IPS-18a (cell line): Measurements from ENCODE around the gene GIPC2.

Source experiments
- H3K27ac ChIP-seq: one replicate; pipeline ENCODE4 v1.5.1; 2013; ENCODE audit warnings: low read length
- H3K27me3 ChIP-seq: one replicate; pipeline ENCODE4 v1.6.1; 2013; ENCODE audit warnings: mild to moderate bottlenecking, low read length; ENCODE audit not compliant: control insufficient read depth, insufficient read depth
- H3K36me3 ChIP-seq: one replicate; pipeline ENCODE4 v1.6.1; 2013; ENCODE audit warnings: low read depth, low read length; ENCODE audit not compliant: control insufficient read depth
- H3K4me1 ChIP-seq: one replicate; pipeline ENCODE4 v1.6.1; 2013; ENCODE audit warnings: low read depth, low read length; ENCODE audit not compliant: control insufficient read depth
- H3K4me3 ChIP-seq: one replicate; pipeline ENCODE4 v1.5.1; 2013; ENCODE audit warnings: low read length
- H3K9ac ChIP-seq: one replicate; pipeline ENCODE4 v1.6.1; 2013; ENCODE audit warnings: mild to moderate bottlenecking, low read length, moderate library complexity
- H3K9me3 ChIP-seq: one replicate; pipeline ENCODE4 v1.6.1; 2013; ENCODE audit warnings: low read depth, low read length; ENCODE audit not compliant: control insufficient read depth

Gene GIPC2

GRCh38 chr1:78155121-78155520 is 109.4 kb downstream of the GIPC2 start:
- Histone ChIP-seq H3K4me1 (peaks cover 11% of the 10 kb centered on the region), H3K9me3 (no peaks in the 10 kb centered on the region), H3K4me3 (no peak overlapping the region), H3K36me3 (no peaks in the 10 kb centered on the region), H3K27ac (no peak overlapping the region), H3K27me3 (no peaks in the 10 kb centered on the region), H3K9ac (no peak overlapping the region)

GRCh38 chr1:78156805-78157521 is 111.2 kb downstream of the GIPC2 start:
- Histone ChIP-seq H3K4me3 (no peak overlapping the region), H3K9ac (no peak overlapping the region), H3K27ac (no peak overlapping the region), H3K9me3 (no peaks in the 10 kb centered on the region), H3K4me1 (peaks cover 11% of the 10 kb centered on the region), H3K36me3 (no peaks in the 10 kb centered on the region), H3K27me3 (no peaks in the 10 kb centered on the region)

DNA sequence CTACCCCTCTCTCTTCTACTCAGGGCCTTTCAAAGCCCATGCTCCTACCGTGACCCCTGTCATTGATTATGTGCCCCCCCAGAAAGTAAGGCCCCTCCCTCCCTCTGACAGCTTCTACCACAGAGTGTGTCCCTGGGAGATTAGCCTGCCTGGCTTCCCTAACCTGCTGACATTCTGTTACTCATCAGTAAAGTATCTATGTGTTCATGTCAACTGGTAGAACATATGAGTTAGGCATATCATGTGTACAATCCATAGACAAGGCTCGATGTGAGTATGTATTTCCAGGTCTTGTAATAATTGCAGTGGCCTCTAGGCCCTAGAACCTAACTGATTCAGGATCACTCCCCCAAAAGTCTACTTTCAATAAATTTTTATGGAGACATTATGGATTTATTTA is 120.0 kb downstream of the GIPC2 start:
- Histone ChIP-seq H3K27me3 (no peaks in the 10 kb centered on the region), H3K27ac (no peak overlapping the region), H3K9ac (no peak overlapping the region), H3K4me3 (no peak overlapping the region), H3K36me3 (no peaks in the 10 kb centered on the region), H3K9me3 (no peaks in the 10 kb centered on the region), H3K4me1 (no peaks in the 10 kb centered on the region)

DNA sequence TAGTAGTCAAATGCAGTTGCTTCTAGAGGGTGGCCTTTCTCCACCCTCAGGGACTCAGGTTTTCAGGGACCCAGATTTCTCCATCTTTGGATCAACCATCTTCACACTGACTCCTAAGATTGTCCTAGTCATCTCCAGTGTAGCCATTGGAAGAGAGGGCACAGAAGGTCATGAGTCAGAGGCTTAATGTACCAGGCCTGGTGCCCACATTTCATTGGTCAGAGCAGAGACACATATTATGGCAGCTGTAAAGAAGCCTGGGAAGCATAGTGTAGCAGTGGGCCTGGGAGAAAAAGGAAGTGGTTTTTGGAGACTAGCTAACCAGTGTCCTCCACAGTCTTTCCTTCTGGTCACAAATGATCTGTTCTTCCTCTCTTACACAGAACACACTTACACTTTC is 122.5 kb downstream of the GIPC2 start:
- no peaks in the 10 kb centered on the region for H3K36me3 ChIP-seq
- no peaks in the 10 kb centered on the region for H3K27me3 ChIP-seq
- no peaks in the 10 kb centered on the region for H3K4me1 ChIP-seq
- H3K4me3 ChIP-seq = no peak overlapping the region
- no peak overlapping the region for H3K27ac ChIP-seq
- no peaks in the 10 kb centered on the region for H3K9me3 ChIP-seq
- no peak overlapping the region for H3K9ac ChIP-seq

DNA sequence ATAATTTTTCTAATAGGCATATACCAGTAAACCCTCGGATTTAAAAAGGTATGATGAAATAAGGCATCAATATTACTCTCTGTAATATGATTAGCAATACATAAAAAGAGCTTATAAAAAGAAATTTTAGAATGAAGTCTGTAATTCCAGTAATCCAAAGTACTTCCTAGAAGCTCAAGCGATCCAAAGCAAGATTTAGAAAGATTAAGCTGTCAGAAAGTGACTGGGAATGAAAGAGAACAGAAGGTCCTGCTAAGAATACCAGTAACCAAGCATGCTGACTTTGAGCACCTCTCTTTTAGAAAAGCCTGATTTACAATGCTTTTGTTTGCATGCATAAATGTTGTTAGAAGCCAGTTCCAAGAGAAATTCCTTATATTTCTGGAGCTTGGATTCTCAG is 125.1 kb downstream of the GIPC2 start:
- H3K36me3 ChIP-seq = no peaks in the 10 kb centered on the region
- no peak overlapping the region for H3K27ac ChIP-seq
- no peaks in the 10 kb centered on the region for H3K9me3 ChIP-seq

DNA sequence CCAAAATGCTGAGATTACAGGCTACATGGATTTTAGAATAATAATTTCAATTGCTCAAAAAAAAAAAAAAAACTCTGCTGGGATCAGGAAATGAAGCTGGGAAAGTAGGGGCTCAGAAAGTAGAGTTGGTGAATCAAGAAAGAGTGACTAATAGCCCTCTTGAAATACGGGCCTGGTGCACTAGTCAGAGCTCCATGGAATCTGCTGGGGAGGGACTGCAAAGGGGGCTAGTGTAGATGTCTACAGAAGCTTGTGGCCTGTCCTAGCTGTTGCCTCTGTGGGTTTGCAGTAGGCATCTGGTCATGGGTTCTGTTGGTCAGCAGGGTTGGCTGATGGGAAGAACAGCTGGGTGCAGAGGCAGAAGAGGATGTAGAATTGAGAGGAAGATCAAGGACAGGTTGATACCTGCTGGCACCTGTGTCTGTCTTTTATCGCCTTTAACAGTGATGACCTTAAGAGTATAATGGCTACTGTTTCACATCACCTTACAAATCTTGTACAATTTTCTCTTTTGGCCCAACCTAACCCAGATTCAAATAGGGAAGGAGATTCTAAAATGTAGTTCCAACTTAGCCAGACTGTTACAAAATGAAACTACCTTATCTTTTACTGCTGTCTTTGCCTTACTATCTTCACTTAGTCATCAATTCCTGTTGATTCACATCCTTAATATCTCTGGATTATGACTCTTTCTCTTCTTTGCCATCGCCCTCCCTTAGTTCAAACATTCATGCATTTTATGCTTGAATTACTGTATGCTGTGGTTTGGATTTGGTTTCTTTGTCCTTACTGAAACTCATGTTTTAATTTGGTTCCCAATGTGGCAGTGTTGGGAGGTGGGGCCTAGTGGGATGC is 126.2 kb downstream of the GIPC2 start:
- Histone ChIP-seq H3K9me3 (no peaks in the 10 kb centered on the region), H3K27me3 (no peaks in the 10 kb centered on the region), H3K4me1 (no peaks in the 10 kb centered on the region), H3K9ac (no peak overlapping the region), H3K27ac (no peak overlapping the region), H3K36me3 (no peaks in the 10 kb centered on the region), H3K4me3 (no peak overlapping the region)

More for the DNA sequence above, 125.1 kb downstream of the GIPC2 start:
- Histone ChIP-seq H3K4me3 (no peak overlapping the region), H3K27me3 (no peaks in the 10 kb centered on the region), H3K4me1 (no peaks in the 10 kb centered on the region), H3K9ac (no peak overlapping the region)

DNA sequence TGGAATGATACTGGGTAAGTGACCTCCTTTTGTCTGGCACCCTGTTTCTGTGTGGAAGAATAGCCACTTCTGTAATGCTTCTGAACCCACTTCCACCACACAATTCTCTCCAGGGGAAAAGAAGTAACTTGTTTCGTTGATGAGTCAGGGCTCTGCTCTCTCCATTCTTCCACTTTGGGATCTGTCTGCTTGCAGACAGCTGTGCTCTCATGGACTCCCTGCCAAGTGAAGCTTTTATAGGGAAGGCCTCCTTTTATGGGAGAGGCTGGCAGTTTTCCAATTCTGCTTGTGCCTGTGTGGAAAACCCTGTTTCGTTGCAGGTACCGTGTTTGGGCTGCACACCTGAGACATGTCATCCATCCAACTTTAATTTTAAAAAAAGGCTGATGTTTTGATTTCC is 130.7 kb downstream of the GIPC2 start:
- Histone ChIP-seq H3K27ac (no peak overlapping the region), H3K4me3 (no peak overlapping the region), H3K27me3 (no peaks in the 10 kb centered on the region), H3K36me3 (no peaks in the 10 kb centered on the region), H3K9ac (no peak overlapping the region), H3K4me1 (no peaks in the 10 kb centered on the region), H3K9me3 (no peaks in the 10 kb centered on the region)

DNA sequence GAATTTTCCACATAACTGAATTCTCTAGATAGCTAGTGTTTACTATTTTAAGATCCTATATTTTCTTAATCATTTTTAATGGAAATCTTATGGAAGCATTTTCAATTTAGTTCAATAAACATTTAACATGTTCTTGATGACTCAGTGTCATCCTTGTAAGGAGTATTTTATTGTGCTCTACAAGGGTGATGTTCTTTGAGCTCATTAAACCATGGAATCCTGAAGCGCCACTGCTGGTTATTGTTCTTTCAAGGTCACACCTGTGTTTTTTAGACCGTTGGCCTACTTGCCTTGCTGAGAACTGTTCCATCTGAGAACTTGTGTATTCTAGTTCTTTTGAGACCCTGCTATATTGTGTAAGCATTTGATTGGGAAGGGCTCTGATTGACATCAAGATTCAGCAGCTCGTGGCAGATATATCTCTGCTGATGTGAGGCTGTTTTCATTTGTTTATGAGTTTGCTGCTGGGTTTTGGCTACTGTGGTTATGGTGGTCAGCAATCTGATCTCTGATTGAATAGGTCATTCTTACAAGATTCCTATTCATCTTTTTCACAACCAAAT is 132.0 kb downstream of the GIPC2 start:
- Histone ChIP-seq H3K27ac (no peak overlapping the region), H3K36me3 (no peaks in the 10 kb centered on the region), H3K27me3 (no peaks in the 10 kb centered on the region), H3K9ac (no peak overlapping the region), H3K4me1 (no peaks in the 10 kb centered on the region), H3K9me3 (no peaks in the 10 kb centered on the region), H3K4me3 (no peak overlapping the region)

DNA sequence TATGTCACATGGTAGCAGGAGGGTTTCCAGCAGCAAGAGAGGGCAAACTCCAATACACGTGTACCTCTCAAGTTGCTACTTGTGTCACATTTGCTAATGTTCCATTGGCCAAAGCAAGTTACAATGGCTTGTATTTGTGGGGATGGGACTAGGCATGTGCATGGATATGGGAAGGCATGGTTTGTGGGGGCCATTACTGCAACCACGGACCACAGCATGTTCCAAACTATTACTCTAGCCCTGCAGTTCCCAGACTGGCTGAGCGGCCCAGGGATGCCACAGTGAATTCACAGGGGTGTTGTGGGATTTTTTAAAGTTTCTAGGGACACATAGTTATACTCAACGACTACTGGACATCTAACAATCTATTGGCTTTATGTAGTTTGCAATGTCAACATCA is 133.1 kb downstream of the GIPC2 start:
- no peaks in the 10 kb centered on the region for H3K27me3 ChIP-seq
- H3K4me1 ChIP-seq = no peaks in the 10 kb centered on the region
- H3K9ac ChIP-seq = no peak overlapping the region
- no peak overlapping the region for H3K4me3 ChIP-seq
- no peaks in the 10 kb centered on the region for H3K9me3 ChIP-seq
- no peaks in the 10 kb centered on the region for H3K36me3 ChIP-seq
- no peak overlapping the region for H3K27ac ChIP-seq

GRCh38 chr1:78184460-78185072 is 138.8 kb downstream of the GIPC2 start:
- Histone ChIP-seq H3K27me3 (no peaks in the 10 kb centered on the region), H3K4me3 (no peak overlapping the region), H3K9ac (no peak overlapping the region), H3K27ac (no peak overlapping the region), H3K36me3 (no peaks in the 10 kb centered on the region), H3K4me1 (no peaks in the 10 kb centered on the region), H3K9me3 (no peaks in the 10 kb centered on the region)
